ENCODE data around the gene RRBP1. TPM values are rescaled to one million over a fixed set of nuclear protein-coding genes. Genes with fewer than 3 reads are reported as not detected.

The RRBP1 gene
- total and polyA plus RNA-seq, 7 experiments from 2014 or later, result 4.1 to 73.9 (median 28.1) TPM

DNA sequence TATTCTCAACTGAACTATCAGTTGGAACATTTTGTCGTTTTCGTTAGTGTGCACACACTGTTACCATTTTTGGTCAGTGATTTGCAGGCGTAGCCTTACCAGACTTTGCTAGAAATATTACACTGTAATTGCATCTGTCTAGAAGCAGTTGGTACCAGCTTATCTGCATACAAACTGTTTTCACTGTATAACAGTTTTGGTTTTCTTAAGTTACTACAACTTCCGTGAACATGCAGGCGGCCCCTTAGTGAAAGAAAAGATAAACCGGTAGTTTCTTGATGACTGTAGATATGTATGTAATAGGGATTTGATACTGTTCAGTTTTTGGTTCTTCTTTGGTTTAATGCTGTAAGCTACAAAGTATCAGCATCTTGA lies 110.9 kb downstream of the RRBP1 start:
- Mint-ChIP-seq H3K9me3 (peaks cover 0 to 2% (median 0%) of the 10 kb centered on the region in 11 donors), H3K36me3 (peaks cover 0 to 4% (median 3%) of the 10 kb centered on the region in 5 donors)
- H3K27me3 ChIP-seq (ENCODE audit: control insufficient read depth in 2 of 2, insufficient read depth in 2 of 2, low read length in 2 of 2), result no peaks in the 10 kb centered on the region

DNA sequence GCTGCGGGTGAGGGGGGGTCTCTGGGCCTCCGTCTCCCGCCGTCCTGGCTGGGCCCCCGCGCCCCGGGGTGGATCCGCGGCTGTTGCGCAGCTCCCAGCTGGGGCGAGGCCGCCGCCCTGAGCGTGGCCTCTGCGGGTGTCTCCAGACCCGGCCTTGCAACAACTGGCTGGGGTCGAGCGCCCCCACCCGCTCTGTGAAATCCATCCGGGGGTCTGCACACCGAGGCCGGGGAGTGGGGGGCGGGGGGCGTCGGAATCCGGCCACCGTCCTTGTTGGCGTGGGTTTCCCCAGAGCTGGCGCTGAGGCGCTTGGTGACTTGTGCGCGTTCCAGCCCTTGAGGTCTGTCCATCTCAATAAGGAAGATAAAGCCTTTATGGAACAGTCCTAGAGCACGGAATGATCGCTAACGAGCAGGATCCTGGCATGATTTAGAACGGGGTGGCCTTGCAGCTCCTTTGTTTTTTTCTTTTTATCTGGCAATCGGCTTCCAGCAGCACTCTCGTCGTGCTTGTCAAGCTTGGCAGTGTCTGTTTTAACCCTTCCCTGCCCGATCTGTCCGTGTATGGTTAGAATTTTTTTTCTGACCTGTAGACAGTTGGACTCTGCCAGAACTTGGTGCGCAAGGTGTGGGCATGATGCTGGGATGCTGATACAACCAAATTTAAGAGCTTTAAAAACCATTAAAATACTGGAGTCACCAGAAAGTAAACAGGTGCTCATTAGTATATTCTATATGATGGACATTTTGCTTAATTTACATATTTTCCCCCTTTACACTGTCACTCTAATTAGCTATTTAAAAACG lies 111.5 kb downstream of the RRBP1 start:
- Mint-ChIP-seq H3K4me3 (peak overlapping the region; percentile 82 to 97 (median 95)), H3K27me3 (peaks cover 0 to 8% (median 0%) of the 10 kb centered on the region in 5 donors), H3K27ac (peak overlapping the region; percentile 80 to 94 (median 88)), H3K36me3 (peaks cover 0 to 4% (median 3%) of the 10 kb centered on the region in 5 donors), H3K4me1 (peaks cover 17 to 49% (median 33%) of the 10 kb centered on the region in 7 donors), H3K9me3 (peaks cover 0 to 3% (median 0%) of the 10 kb centered on the region in 11 donors)
- peak overlapping the region; percentile 94 for H3K4me3 ChIP-seq (ENCODE audit: low read length)
- no peaks in the 10 kb centered on the region for H3K27me3 ChIP-seq (ENCODE audit: control insufficient read depth in 2 of 2, insufficient read depth in 2 of 2, low read length in 2 of 2)
- ATAC-seq, result peak; percentile 44
- peaks cover 0 to 10% (median 0%) of the 10 kb centered on the region in 3 experiments for H3K36me3 ChIP-seq (ENCODE audit: control insufficient read depth in 2 of 3, insufficient read depth in 3 of 3, low read length in 3 of 3)
- peak overlapping the region; percentile 85 for H3K27ac ChIP-seq (ENCODE audit: low read depth, low read length)
- ChIA-PET POLR2A (interaction anchor here (1.0 to 3.1 kb wide), 11 partner anchors 12 to 718 kb away, joined by 3 to 31 read pairs (median 4); partner anchors contain the start of genes RRBP1 and ZNF133), CTCF (interaction anchor here (0.6 to 2.7 kb wide), 7 partner anchors 28 to 937 kb away, joined by 3 to 11 read pairs (median 4); partner anchors contain the start of gene RRBP1)
- intact Hi-C loops (cut with micrococcal nuclease), result loop anchor here (1.0 to 10.0 kb wide), 12 partner anchors 22 to 998 kb away; partner anchors contain the start of genes MGME1 (in 2 of the 2), RRBP1 (in 2 of the 2), KAT14 (in 1 of the 2) and KIF16B (in 1 of the 2)
- no peaks in the 10 kb centered on the region for H3K9me3 ChIP-seq (ENCODE audit: control insufficient read depth in 2 of 3, low read length in 3 of 3)
- DNase-seq, result peak in 6 of 9 donors; percentile 4 to 27 (median 24)
- H3K4me1 ChIP-seq (ENCODE audit: control insufficient read depth in 2 of 2, insufficient read depth in 2 of 2, low read length in 2 of 2), result peaks cover 5 to 11% of the 10 kb centered on the region in 2 donors

More for the DNA sequence above, 110.9 kb downstream of the RRBP1 start:
- peaks cover 17 to 54% (median 37%) of the 10 kb centered on the region in 7 donors for H3K4me1 Mint-ChIP-seq
- Histone ChIP-seq H3K9me3 (ENCODE audit: control insufficient read depth in 2 of 3, low read length in 3 of 3) (no peaks in the 10 kb centered on the region), H3K36me3 (ENCODE audit: control insufficient read depth in 2 of 3, insufficient read depth in 3 of 3, low read length in 3 of 3) (peaks cover 0 to 10% (median 0%) of the 10 kb centered on the region in 3 experiments), H3K4me3 (ENCODE audit: low read length) (peak overlapping the region; percentile 94), H3K27ac (ENCODE audit: low read depth, low read length) (peak overlapping the region; percentile 85), H3K4me1 (ENCODE audit: control insufficient read depth in 2 of 2, insufficient read depth in 2 of 2, low read length in 2 of 2) (peaks cover 5 to 11% of the 10 kb centered on the region in 2 donors)
- DNase-seq (peak in 3 of 9 donors; percentile 3 to 10 (median 8)), ATAC-seq (no peak)
- ChIA-PET POLR2A (interaction anchor here (1.0 to 3.1 kb wide), 9 partner anchors 8 to 111 kb away, joined by 3 to 31 read pairs (median 3); no protein-coding TSS in a partner anchor), CTCF (interaction anchor here (0.6 to 2.7 kb wide), 5 partner anchors 31 to 936 kb away, joined by 3 to 11 read pairs (median 4); partner anchors contain the start of gene RRBP1)
- intact Hi-C loops (cut with micrococcal nuclease), result loop anchor here (2.0 to 10.0 kb wide), 7 partner anchors 22 to 998 kb away; partner anchors contain the start of genes KAT14 (in 1 of the 2), KIF16B (in 1 of the 2), PET117 (in 1 of the 2) and SMIM26 (in 1 of the 2)
- H3K27ac Mint-ChIP-seq, result peak overlapping the region; percentile 77 to 91 (median 87)
- peak overlapping the region; percentile 82 to 97 (median 95) for H3K4me3 Mint-ChIP-seq
- peaks cover 0 to 8% (median 0%) of the 10 kb centered on the region in 5 donors for H3K27me3 Mint-ChIP-seq

DNA sequence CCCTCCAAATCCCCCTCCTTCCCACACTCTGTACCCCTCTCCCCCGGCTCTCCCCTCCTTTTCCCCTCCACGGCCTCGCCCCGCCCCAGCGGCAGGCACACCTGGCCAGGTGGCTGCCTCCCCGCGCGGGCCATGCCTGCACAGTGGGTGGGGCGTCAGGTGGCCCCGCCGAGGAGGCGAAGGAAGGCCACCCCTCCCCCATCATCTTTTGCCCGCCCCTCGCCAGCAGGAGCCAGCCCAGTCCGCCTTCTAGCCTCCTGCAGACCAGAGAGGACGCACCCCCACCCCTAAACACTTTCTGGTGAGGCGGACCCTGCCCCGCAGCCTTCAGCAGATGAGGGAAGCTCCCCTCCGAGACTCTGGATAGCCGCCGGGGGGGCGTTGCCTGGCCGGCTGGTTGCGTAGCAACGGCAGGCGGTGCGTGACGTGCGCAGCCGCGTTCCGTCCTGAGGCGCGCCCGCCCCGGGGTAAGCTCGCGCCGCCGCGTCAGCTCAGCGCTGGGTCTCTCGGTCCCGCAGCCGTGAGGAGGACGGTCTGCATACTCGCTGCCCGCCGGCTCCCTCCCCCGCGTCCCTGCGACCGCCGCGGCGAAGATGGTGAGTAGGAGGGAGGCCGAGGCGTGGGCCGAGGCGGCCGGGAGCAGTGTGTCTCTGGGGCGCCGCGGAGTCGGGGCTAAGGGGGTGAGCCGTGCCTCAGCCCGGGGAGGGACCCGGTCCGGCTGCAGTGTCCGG lies 112.3 kb downstream of the RRBP1 start, which contains the start of gene DSTN:
TSS of gene DSTN (plus strand) at position 460 of the 731 bp plus-strand sequence. CDS start at position 594, 134 bp downstream.
- H3K36me3 Mint-ChIP-seq, result peaks cover 0 to 4% (median 0%) of the 10 kb centered on the region in 5 donors
- H3K36me3 ChIP-seq (ENCODE audit: control insufficient read depth in 2 of 3, insufficient read depth in 3 of 3, low read length in 3 of 3), result peaks cover 0 to 10% (median 0%) of the 10 kb centered on the region in 3 experiments

DNA sequence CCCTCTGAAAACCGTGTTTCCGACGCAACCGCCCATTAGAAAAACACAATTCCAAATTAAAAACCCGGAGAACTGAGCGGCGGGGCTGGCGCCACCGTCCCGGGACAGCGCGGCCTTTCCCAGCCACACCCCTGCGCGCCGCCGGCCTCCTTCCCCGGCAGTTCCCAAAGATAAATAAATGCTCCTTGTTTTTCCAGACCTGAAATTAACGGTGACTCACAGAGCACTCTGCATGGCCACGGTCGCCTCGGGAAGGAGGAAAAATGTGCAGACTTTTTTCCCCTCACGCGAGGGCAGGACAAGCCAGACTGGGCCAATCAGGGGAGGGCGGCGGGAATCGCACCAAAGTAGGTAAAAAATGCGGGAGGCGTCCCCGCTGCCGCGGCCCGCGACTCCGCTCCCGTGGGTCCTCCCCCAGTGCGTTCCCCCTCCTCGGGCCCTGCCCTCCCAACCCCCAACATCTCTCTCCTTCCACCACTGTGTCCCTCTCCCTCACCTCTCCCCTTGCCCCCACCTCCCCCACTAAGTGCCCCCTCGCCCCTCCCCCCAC lies 113.0 kb downstream of the RRBP1 start:
- H3K4me1 ChIP-seq (ENCODE audit: control insufficient read depth in 2 of 2, insufficient read depth in 2 of 2, low read length in 2 of 2), result peaks cover 5 to 11% of the 10 kb centered on the region in 2 donors
- peak overlapping the region in 2 of 9 donors; percentile 9 for H3K27ac Mint-ChIP-seq
- H3K9me3 ChIP-seq (ENCODE audit: control insufficient read depth in 2 of 3, low read length in 3 of 3), result no peaks in the 10 kb centered on the region
- DNase-seq, result peak in 2 of 9 donors; percentile 10 to 35
- H3K4me3 Mint-ChIP-seq, result peak overlapping the region; percentile 11 to 97 (median 72)
- ChIA-PET CTCF (interaction anchor here (2.7 kb wide), 1 partner anchor 41 kb away, joined by 11 read pairs; no protein-coding TSS in a partner anchor), POLR2A (interaction anchor here (1.2 to 3.1 kb wide), 2 partner anchors 41 to 113 kb away, joined by 7 to 31 read pairs; partner anchors contain the start of gene RRBP1)
- no peaks in the 10 kb centered on the region for H3K27me3 ChIP-seq (ENCODE audit: control insufficient read depth in 2 of 2, insufficient read depth in 2 of 2, low read length in 2 of 2)
- H3K27me3 Mint-ChIP-seq, result peaks cover 0 to 19% (median 0%) of the 10 kb centered on the region in 5 donors
- H3K4me3 ChIP-seq (ENCODE audit: low read length), result no peak overlapping the region
- peaks cover 0 to 3% (median 0%) of the 10 kb centered on the region in 11 donors for H3K9me3 Mint-ChIP-seq
- H3K36me3 Mint-ChIP-seq, result peaks cover 0 to 4% (median 0%) of the 10 kb centered on the region in 5 donors
- intact Hi-C loops (cut with micrococcal nuclease), result loop anchor here (1.0 kb wide), 2 partner anchors 11 to 569 kb away; no protein-coding TSS in a partner anchor
- H3K27ac ChIP-seq (ENCODE audit: low read depth, low read length), result no peak overlapping the region
- ATAC-seq, result no peak
- peaks cover 17 to 43% (median 31%) of the 10 kb centered on the region in 7 donors for H3K4me1 Mint-ChIP-seq
- H3K36me3 ChIP-seq (ENCODE audit: control insufficient read depth in 2 of 3, insufficient read depth in 3 of 3, low read length in 3 of 3), result peaks cover 0 to 10% (median 0%) of the 10 kb centered on the region in 3 experiments

More for the DNA sequence above, 112.3 kb downstream of the RRBP1 start, which contains the start of gene DSTN:
- H3K9me3 Mint-ChIP-seq, result peaks cover 0 to 3% (median 0%) of the 10 kb centered on the region in 11 donors
- ChIA-PET POLR2A (interaction anchor here (1.2 to 3.1 kb wide), 6 partner anchors 25 to 718 kb away, joined by 3 to 31 read pairs (median 5); partner anchors contain the start of genes RRBP1 and ZNF133), CTCF (interaction anchor here (1.0 to 2.7 kb wide), 5 partner anchors 28 to 397 kb away, joined by 3 to 11 read pairs (median 4); partner anchors contain the start of gene RRBP1)
- H3K4me1 ChIP-seq (ENCODE audit: control insufficient read depth in 2 of 2, insufficient read depth in 2 of 2, low read length in 2 of 2), result peaks cover 5 to 11% of the 10 kb centered on the region in 2 donors
- peaks cover 0 to 14% (median 0%) of the 10 kb centered on the region in 5 donors for H3K27me3 Mint-ChIP-seq
- ATAC-seq (peak; percentile 95), DNase-seq (peak; percentile 83 to 91 (median 89))
- H3K4me3 ChIP-seq (ENCODE audit: low read length), result peak within 1 kb of the TSS; percentile 94
- H3K4me3 Mint-ChIP-seq, result peak within 1 kb of the TSS; percentile 82 to 97 (median 95)
- intact Hi-C loops (cut with micrococcal nuclease), result loop anchor here (1.0 to 10.0 kb wide), 14 partner anchors 11 to 997 kb away; partner anchors contain the start of genes MGME1 (in 2 of the 2), RRBP1 (in 2 of the 2), KAT14 (in 1 of the 2) and KIF16B (in 1 of the 2)
- no peaks in the 10 kb centered on the region for H3K9me3 ChIP-seq (ENCODE audit: control insufficient read depth in 2 of 3, low read length in 3 of 3)
- H3K27me3 ChIP-seq (ENCODE audit: control insufficient read depth in 2 of 2, insufficient read depth in 2 of 2, low read length in 2 of 2), result no peaks in the 10 kb centered on the region
- peak within 1 kb of the TSS; percentile 85 for H3K27ac ChIP-seq (ENCODE audit: low read depth, low read length)
- H3K27ac Mint-ChIP-seq, result peak within 1 kb of the TSS; percentile 80 to 96 (median 91)
- peaks cover 17 to 44% (median 31%) of the 10 kb centered on the region in 7 donors for H3K4me1 Mint-ChIP-seq

DNA sequence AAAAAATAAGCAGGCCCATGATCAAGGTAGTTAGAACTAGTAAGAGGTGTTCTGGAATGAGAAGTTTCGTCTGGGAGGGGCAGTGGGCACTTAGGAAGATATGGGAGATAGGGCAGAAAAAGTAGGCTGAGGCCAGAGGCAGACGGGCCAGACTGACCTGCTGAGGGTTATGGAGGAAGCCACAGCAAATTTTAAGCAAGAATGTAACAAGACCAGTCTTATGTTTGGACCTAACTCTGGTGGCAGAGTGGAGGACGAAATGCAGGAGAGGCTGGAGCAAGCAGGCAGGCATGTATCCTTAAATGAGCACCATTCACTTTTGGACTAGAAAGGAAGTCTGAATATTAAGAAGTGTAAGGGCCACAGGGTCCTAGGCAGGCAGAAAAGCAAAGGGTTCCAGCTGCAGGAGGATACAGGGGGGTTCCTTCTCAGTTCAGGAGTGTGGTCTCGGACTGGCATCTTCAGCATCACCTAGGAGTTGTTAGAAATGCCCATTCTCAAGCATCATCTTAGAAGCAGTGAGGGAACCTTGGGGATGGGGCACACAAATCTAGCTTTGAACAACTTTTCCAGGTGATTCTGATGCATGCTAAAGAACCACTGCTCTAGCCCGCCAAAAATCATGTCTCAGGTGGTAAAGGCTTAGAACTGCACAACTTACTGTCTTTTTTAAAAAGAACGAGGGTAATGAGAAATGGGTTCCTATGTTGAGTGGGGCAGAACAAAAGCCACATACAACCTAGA lies 113.8 kb downstream of the RRBP1 start:
- intact Hi-C loops (cut with micrococcal nuclease), result no loop called here
- Mint-ChIP-seq H3K4me3 (peak overlapping the region; percentile 11 to 97 (median 54)), H3K9me3 (peaks cover 0 to 3% (median 0%) of the 10 kb centered on the region in 11 donors), H3K4me1 (peaks cover 17 to 39% (median 27%) of the 10 kb centered on the region in 7 donors), H3K27ac (peak overlapping the region in 7 of 9 donors; percentile 1 to 64 (median 9)), H3K36me3 (peaks cover 0 to 4% (median 0%) of the 10 kb centered on the region in 5 donors), H3K27me3 (peaks cover 0 to 21% (median 0%) of the 10 kb centered on the region in 5 donors)
- DNase-seq (no peak), ATAC-seq (no peak)
- no peak overlapping the region for H3K27ac ChIP-seq (ENCODE audit: low read depth, low read length)
- H3K27me3 ChIP-seq (ENCODE audit: control insufficient read depth in 2 of 2, insufficient read depth in 2 of 2, low read length in 2 of 2), result no peaks in the 10 kb centered on the region
- no peak overlapping the region for H3K4me3 ChIP-seq (ENCODE audit: low read length)
- ChIA-PET POLR2A (no interaction called here), CTCF (no interaction called here)
- peaks cover 5 to 11% of the 10 kb centered on the region in 2 donors for H3K4me1 ChIP-seq (ENCODE audit: control insufficient read depth in 2 of 2, insufficient read depth in 2 of 2, low read length in 2 of 2)
- peaks cover 0 to 10% (median 0%) of the 10 kb centered on the region in 3 experiments for H3K36me3 ChIP-seq (ENCODE audit: control insufficient read depth in 2 of 3, insufficient read depth in 3 of 3, low read length in 3 of 3)
- no peaks in the 10 kb centered on the region for H3K9me3 ChIP-seq (ENCODE audit: control insufficient read depth in 2 of 3, low read length in 3 of 3)
